Prostate gland (tissue), 2 donors: Measurements from ENCODE around the gene PLCB4. TPM values are rescaled to one million over a fixed set of nuclear protein-coding genes. Genes with fewer than 3 reads are reported as not detected.

Source experiments
- DNase-seq: peaks from one replicate; pipeline ENCODE4 v3.0.0-alpha.2; 2019; ENCODE audit warnings: low spot score
- H3K27ac ChIP-seq, 2 donors: fragments of 200-600 bp; sonication (generic); 2 replicates each; pipeline ENCODE4 v1.5.1; 2017 to 2019
- H3K27me3 ChIP-seq: fragments of 200-600 bp; sonication (generic); replicated peaks from 2 replicates; pipeline ENCODE4 v1.5.1; 2019; ENCODE audit not compliant: insufficient read depth
- H3K36me3 ChIP-seq, 2 donors: fragments of 200-600 bp; sonication (generic); 1 replicate in 1 of 2; 2 replicates in 1 of 2; pipeline versions ENCODE4 v1.5.1 to v1.8.1; 2017 to 2019
- H3K4me1 ChIP-seq: fragments of 200-600 bp; sonication (generic); replicated peaks from 2 replicates; pipeline ENCODE4 v1.5.1; 2019
- H3K4me3 ChIP-seq, 2 donors: fragments of 200-600 bp; sonication (generic); 2 replicates each; pipeline ENCODE4 v1.5.1; 2017 to 2019
- H3K9me3 ChIP-seq: fragments of 200-600 bp; sonication (generic); 2 replicates; pipeline ENCODE4 v1.5.1; 2017
- CTCF ChIP-seq, 4 experiments: fragments of 200-600 bp in 2 of 4; fragments of 450-650 bp in 2 of 4; sonication (generic) in 2 of 4; IDR thresholded peaks; 1 replicate in 3 of 4; 2 replicates in 1 of 4; pipeline ENCODE4 v1.5.1; 2016 to 2019; ENCODE audit warnings: antibody characterized with exemption in 4 of 4, mild to moderate bottlenecking in 2 of 4, moderate library complexity in 2 of 4
- POLR2A ChIP-seq: fragments of 450-650 bp; IDR thresholded peaks from one replicate; pipeline ENCODE4 v1.6.1; 2016; ENCODE audit warnings: antibody characterized with exemption, mild to moderate bottlenecking
- POLR2AphosphoS5 ChIP-seq: sonication (generic); formaldehyde crosslinking; IDR thresholded peaks from one replicate; pipeline ENCODE4 v1.6.1; 2017; ENCODE audit warnings: antibody characterized with exemption
- WGBS: methylation state at CpG from one replicate; pipeline ENCODE4 v1.1.5; 2018; 5-methylcytosine and 5-hydroxymethylcytosine counted together
- intact Hi-C: fragments of 100-400 bp; cut with DNase I; formaldehyde crosslinking; loops from one replicate; pipeline ENCODE4 v1.14.2; 2022
- total RNA-seq, 2 donors: library from RNA; depleted of rRNA; stranded (reverse); fragments of >200 nt; gene quantifications; one replicate each; pipeline ENCODE4 v1.1.0, GENCODE V29; 2016

Gene PLCB4
- total RNA-seq, 2 donors from 2014 or later, result 9.1 to 11.6 TPM

DNA sequence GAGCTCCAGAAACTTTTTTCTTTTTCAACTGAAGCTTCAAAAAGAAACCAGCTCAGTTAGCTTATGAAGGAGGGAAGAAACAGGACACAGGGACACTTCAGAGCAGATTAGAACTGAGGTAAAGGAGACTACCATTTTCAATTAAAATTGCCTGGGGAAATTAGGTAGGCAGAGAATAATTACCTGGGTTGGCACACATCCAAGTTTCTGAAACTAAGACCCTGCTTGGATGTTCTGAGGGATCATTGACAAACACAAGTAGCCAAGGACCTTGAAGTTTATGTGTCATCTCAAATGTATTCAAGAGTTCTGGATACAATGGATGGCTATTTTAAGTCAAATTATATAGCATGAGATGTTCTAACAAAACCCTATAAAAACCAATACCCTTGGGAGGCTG is 137.6 kb downstream of the PLCB4 start:
- intact Hi-C loops, result no loop called here
- Histone ChIP-seq H3K27ac (no peak overlapping the region), H3K4me3 (no peak overlapping the region), H3K27me3 (no peaks in the 10 kb centered on the region), H3K36me3 (no peaks in the 10 kb centered on the region), H3K9me3 (no peaks in the 10 kb centered on the region), H3K4me1 (no peaks in the 10 kb centered on the region)
- no peak for DNase-seq
- TF ChIP-seq POLR2AphosphoS5, result no peak
- TF ChIP-seq CTCF (IDR thresholded peaks at IDR 0.05), result no peak
- TF ChIP-seq POLR2A, result no peak

- Histone ChIP-seq H3K36me3 (no peaks in the 10 kb centered on the region), H3K4me1 (no peaks in the 10 kb centered on the region), H3K4me3 (no peak overlapping the region), H3K27me3 (no peaks in the 10 kb centered on the region), H3K9me3 (no peaks in the 10 kb centered on the region), H3K27ac (no peak overlapping the region)
- 97% methylated on average over 5 of the region's 5 CpGs for WGBS
- intact Hi-C loops, result no loop called here
- no peak for TF ChIP-seq POLR2A
- no peak for TF ChIP-seq POLR2AphosphoS5
- no peak for TF ChIP-seq CTCF (IDR thresholded peaks at IDR 0.05)
- no peak for DNase-seq
Observed at GRCh38 chr20:9207253-9207652, 138.4 kb downstream of the PLCB4 start.

- WGBS, result 95% methylated on average over 5 of the region's 5 CpGs
- Histone ChIP-seq H3K4me1 (no peaks in the 10 kb centered on the region), H3K36me3 (no peaks in the 10 kb centered on the region), H3K27me3 (no peaks in the 10 kb centered on the region), H3K4me3 (no peak overlapping the region), H3K27ac (no peak overlapping the region), H3K9me3 (no peaks in the 10 kb centered on the region)
- intact Hi-C loops, result no loop called here
- no peak for DNase-seq
- TF ChIP-seq POLR2A (no peak), POLR2AphosphoS5 (no peak)
Observed at GRCh38 chr20:9210356-9210755, 141.5 kb downstream of the PLCB4 start.

- Histone ChIP-seq H3K36me3 (no peaks in the 10 kb centered on the region), H3K27ac (no peak overlapping the region), H3K9me3 (no peaks in the 10 kb centered on the region), H3K27me3 (no peaks in the 10 kb centered on the region), H3K4me1 (no peaks in the 10 kb centered on the region), H3K4me3 (no peak overlapping the region)
- DNase-seq, result no peak
- WGBS, result 69% methylated on average over 4 of the region's 4 CpGs
- intact Hi-C loops, result no loop called here
- TF ChIP-seq POLR2A, result no peak
- TF ChIP-seq CTCF (IDR thresholded peaks at IDR 0.05), result no peak
- no peak for TF ChIP-seq POLR2AphosphoS5
Observed at GRCh38 chr20:9211016-9211760, 142.3 kb downstream of the PLCB4 start.

- DNase-seq, result no peak
- no peaks in the 10 kb centered on the region for H3K27me3 ChIP-seq
- TF ChIP-seq CTCF (IDR thresholded peaks at IDR 0.05), result no peak
- H3K4me3 ChIP-seq, result no peak overlapping the region
- WGBS, result 96% methylated on average over 2 of the region's 2 CpGs
- no peaks in the 10 kb centered on the region for H3K36me3 ChIP-seq
- H3K9me3 ChIP-seq, result no peaks in the 10 kb centered on the region
- H3K27ac ChIP-seq, result no peak overlapping the region
- intact Hi-C loops, result no loop called here
- no peaks in the 10 kb centered on the region for H3K4me1 ChIP-seq
Observed at GRCh38 chr20:9212735-9213134, 143.8 kb downstream of the PLCB4 start.
